HepG2 (cell line): ENCODE data around the gene CD80. TPM values are rescaled to one million over a fixed set of nuclear protein-coding genes. Genes with fewer than 3 reads are reported as not detected.
A peak's percentile ranks its signal among the peaks of the same experiment; 100 is the strongest.

Experiments used
- ATAC-seq: fragments of 200-7000 bp; cut with Tn5 transposase; 3 replicates; pipeline ENCODE4 v1.9.1; 2020; ENCODE audit warnings: mild to moderate bottlenecking, moderate library complexity
- BruUV-seq: library from RNA; stranded (reverse); fragments of 400-500 nt; replicated peaks from 2 replicates; lab custom pipeline; 2021; lab: Mats Ljungman, UMichigan
- CTCF ChIA-PET: fragments of 300-600 bp; formaldehyde crosslinking; extraction: SDS; loops from one replicate; lab custom pipeline; 2021; ENCODE audit warnings: low total read pairs, inconsistent platforms, low intra/inter-chr PET ratio; lab: Yijun Ruan, JAX
- POLR2A ChIA-PET: fragments of 350-600 bp; sonication (Branson Sonifier 250); formaldehyde crosslinking; loops from one replicate; lab custom pipeline; 2020; ENCODE audit warnings: antibody characterized with exemption, inconsistent platforms; lab: Yijun Ruan, JAX
- DNase-seq: peaks from one replicate; pipeline ENCODE4 v3.0.0-alpha.2; 2015; ENCODE audit warnings: low spot score
- FAIRE-seq: peaks from 3 replicates; lab custom pipeline; 2011; peaks lifted over from hg19 to GRCh38; lab: Jason Lieb, UNC
- H2AFZ ChIP-seq: one replicate; pipeline ENCODE4 v1.6.1; 2011; ENCODE audit warnings: low read length, inconsistent platforms
- H3K27ac ChIP-seq: fragments of 300-600 bp; 3 replicates; pipeline ENCODE4 v1.8.0; 2011; ENCODE audit warnings: mixed run types, mild to moderate bottlenecking, mixed read lengths, low read length, inconsistent platforms; ENCODE audit not compliant: insufficient read depth; ENCODE audit errors: extremely low read length
- H3K27me3 ChIP-seq, 2 experiments: fragments of 200-600 bp in 1 of 2; 2 replicates in 1 of 2; 3 replicates in 1 of 2; pipeline versions ENCODE4 v1.6.0 to v1.8.0; 2011; ENCODE audit warnings: low read length in 2 of 2, mild to moderate bottlenecking in 2 of 2, moderate library complexity in 2 of 2, inconsistent platforms in 1 of 2; ENCODE audit not compliant: insufficient read depth in 2 of 2, control insufficient read depth in 1 of 2
- H3K36me3 ChIP-seq, 2 experiments: fragments of 200-600 bp in 1 of 2; replicated peaks in 1 of 2; 2 replicates in 1 of 2; 3 replicates in 1 of 2; pipeline versions ENCODE4 v1.5.1 to v1.8.0; 2011; ENCODE audit warnings: low read length in 2 of 2, inconsistent platforms in 1 of 2; ENCODE audit not compliant: insufficient read depth in 2 of 2, control insufficient read depth in 1 of 2
- H3K4me1 ChIP-seq: 2 replicates; pipeline ENCODE4 v1.5.1; 2012; ENCODE audit warnings: low read length, inconsistent platforms; ENCODE audit not compliant: insufficient read depth
- H3K4me2 ChIP-seq: 2 replicates; pipeline ENCODE4 v1.6.0; 2011; ENCODE audit warnings: low read depth, low read length, inconsistent platforms
- H3K4me3 ChIP-seq, 3 experiments: fragments of 200-600 bp in 1 of 3; sonication (generic), shearing (Covaris generic) in 1 of 3; replicated peaks in 1 of 3; 2 replicates each; pipeline ENCODE4 v1.5.1; 2011 to 2016; ENCODE audit warnings: low read length in 3 of 3, inconsistent platforms in 2 of 3, low read depth in 2 of 3, mild to moderate bottlenecking in 2 of 3, control low read depth in 1 of 3, mixed read lengths in 1 of 3; ENCODE audit not compliant: insufficient read depth in 1 of 3
- H3K79me2 ChIP-seq: one replicate; pipeline ENCODE4 v1.6.1; 2011; ENCODE audit warnings: low read length, inconsistent platforms; ENCODE audit not compliant: insufficient read depth
- H3K9ac ChIP-seq: 2 replicates; pipeline ENCODE4 v1.6.0; 2011; ENCODE audit warnings: mild to moderate bottlenecking, low read depth, low read length, inconsistent platforms; ENCODE audit not compliant: insufficient read depth
- H3K9me3 ChIP-seq: 2 replicates; pipeline ENCODE4 v1.5.1; 2012; ENCODE audit warnings: mild to moderate bottlenecking, low read length
- H4K20me1 ChIP-seq: 2 replicates; pipeline ENCODE4 v1.6.0; 2011; ENCODE audit warnings: inconsistent platforms, mild to moderate bottlenecking, low read length, moderate library complexity; ENCODE audit not compliant: insufficient read depth
- CSRNP1 ChIP-seq: sonication (generic); formaldehyde crosslinking; IDR thresholded peaks from 2 replicates; pipeline ENCODE4 v1.8.1; 2023; ENCODE audit warnings: mild to moderate bottlenecking, missing genetic modification reagents
- ELF1 ChIP-seq: sonication (generic); formaldehyde crosslinking; IDR thresholded peaks from 2 replicates; pipeline ENCODE4 v1.4.0; 2020; ENCODE audit warnings: missing genetic modification reagents
- ELF3 ChIP-seq: IDR thresholded peaks from 2 replicates; pipeline ENCODE4 v1.6.1; 2016; ENCODE audit warnings: missing genetic modification reagents, missing compliant biosample characterization
- FOXJ3 ChIP-seq: sonication (generic); formaldehyde crosslinking; IDR thresholded peaks from 2 replicates; pipeline ENCODE4 v1.4.0; 2020; ENCODE audit warnings: missing genetic modification reagents, mild to moderate bottlenecking, borderline replicate concordance
- HNRNPL ChIP-seq: fragments of 200-400 bp; formaldehyde crosslinking; IDR thresholded peaks from 2 replicates; pipeline ENCODE4 v1.6.1; 2017; ENCODE audit warnings: mild to moderate bottlenecking, low read depth, low read length
- NFE2 ChIP-seq: sonication (generic); formaldehyde crosslinking; IDR thresholded peaks from 2 replicates; pipeline ENCODE4 v1.4.0; 2020; ENCODE audit warnings: missing genetic modification reagents
- RAD51 ChIP-seq: fragments of 450-650 bp; IDR thresholded peaks from 2 replicates; pipeline ENCODE4 v1.6.1; 2016; ENCODE audit warnings: borderline replicate concordance
- RXRB ChIP-seq: IDR thresholded peaks from 2 replicates; pipeline ENCODE4 v1.6.1; 2016; ENCODE audit warnings: borderline replicate concordance, missing genetic modification reagents, missing compliant biosample characterization
- SP1 ChIP-seq, 2 experiments: fragments of 450-650 bp in 1 of 2; sonication (generic) in 1 of 2; formaldehyde crosslinking in 1 of 2; IDR thresholded peaks; 2 replicates each; pipeline versions ENCODE4 v1.4.0 to v1.6.1; 2016 to 2020; ENCODE audit warnings: missing genetic modification reagents in 1 of 2
- SPEN ChIP-seq: sonication (generic); formaldehyde crosslinking; IDR thresholded peaks from 2 replicates; pipeline ENCODE4 v1.5.1; 2020; ENCODE audit warnings: low read depth, mild to moderate bottlenecking, missing genetic modification reagents
- YY1 ChIP-seq: IDR thresholded peaks from 2 replicates; pipeline ENCODE4 v1.6.1; 2011; ENCODE audit warnings: low read length, low read depth, moderate library complexity, mild to moderate bottlenecking; ENCODE audit not compliant: insufficient read depth, insufficient replicate concordance
- ZNF207 ChIP-seq: fragments of 450-650 bp; IDR thresholded peaks from 2 replicates; pipeline ENCODE4 v1.6.1; 2016; ENCODE audit warnings: antibody characterized with exemption, borderline replicate concordance
- ZNF230 ChIP-seq: sonication (generic); formaldehyde crosslinking; IDR thresholded peaks from 2 replicates; pipeline ENCODE4 v1.4.0; 2020; ENCODE audit warnings: mild to moderate bottlenecking, missing genetic modification reagents
- ZNF34 ChIP-seq: sonication (generic); formaldehyde crosslinking; IDR thresholded peaks from 2 replicates; pipeline ENCODE4 v1.4.0; 2020; ENCODE audit warnings: mild to moderate bottlenecking, missing genetic modification reagents, borderline replicate concordance
- ZNF530 ChIP-seq: sonication (generic); formaldehyde crosslinking; IDR thresholded peaks from 2 replicates; pipeline ENCODE4 v1.5.0; 2020; ENCODE audit warnings: low read depth, mild to moderate bottlenecking, missing genetic modification reagents
- ZNF570 ChIP-seq: sonication (generic); formaldehyde crosslinking; IDR thresholded peaks from 2 replicates; pipeline ENCODE4 v1.4.0; 2020; ENCODE audit warnings: mild to moderate bottlenecking, missing genetic modification reagents, borderline replicate concordance
- ZNF775 ChIP-seq: sonication (generic); formaldehyde crosslinking; IDR thresholded peaks from 2 replicates; pipeline ENCODE4 v1.4.0; 2020; ENCODE audit warnings: missing genetic modification reagents, mild to moderate bottlenecking, moderate library complexity, borderline replicate concordance
- WGBS: methylation state at CpG from one replicate; pipeline ENCODE4 v1.1.6; 2017; ENCODE audit warnings: low lambda C conversion rate; 5-methylcytosine and 5-hydroxymethylcytosine counted together
- in situ Hi-C: cut with HindIII; loops from 2 replicates; pipeline ENCODE4 v1.10.0; 2017; ENCODE audit warnings: low pct_unique_long_range_greater_than_20kb; ENCODE audit not compliant: extremely low pct_ligation_motif_present
- intact Hi-C: fragments of 100-400 bp; cut with micrococcal nuclease; formaldehyde crosslinking; loops from one replicate; pipeline ENCODE4 v1.10.0; 2022; ENCODE audit not compliant: unreplicated experiment
- polyA plus RNA-seq, 8 experiments: library from polyadenylated mRNA; depleted of rRNA in 3 of 8; stranded (reverse) in 7 of 8; unstranded in 1 of 8; fragments of >200 nt; fragmentation: Illumina TruSeq in 4 of 8; extraction: Trizol in 4 of 8; gene quantifications; 2 replicates each; pipeline versions ENCODE4 v1.2.1 to v1.2.3, GENCODE V29; 2011 to 2016; ENCODE audit warnings: low read depth in 4 of 8, missing spikeins in 1 of 8, mixed read lengths in 1 of 8; ENCODE audit not compliant: insufficient read depth in 1 of 8
- total RNA-seq, 5 experiments: library from RNA; depleted of rRNA; stranded (reverse); fragments of >200 nt; fragmentation: Illumina TruSeq; extraction: Trizol; gene quantifications; 2 replicates each; pipeline ENCODE4 v1.2.3, GENCODE V29; 2016; ENCODE audit warnings: low read depth in 1 of 5
- TF ChIP-seq, protein P1 (sequence below): sonication (generic); formaldehyde crosslinking; conservative IDR thresholded peaks from 2 replicates; pipeline ENCODE4 v1.4.0; 2020; ENCODE audit warnings: missing genetic modification reagents
- TF ChIP-seq, protein P2 (sequence below): sonication (generic); formaldehyde crosslinking; IDR thresholded peaks from 2 replicates; pipeline ENCODE4 v1.4.0; 2020; ENCODE audit warnings: mild to moderate bottlenecking, missing genetic modification reagents

CD80 gene
- total and polyA plus RNA-seq, 2 of the 13 experiments (the other 11 are each of a cell fraction or from before 2014, with no cell fraction given), result not detected

DNA sequence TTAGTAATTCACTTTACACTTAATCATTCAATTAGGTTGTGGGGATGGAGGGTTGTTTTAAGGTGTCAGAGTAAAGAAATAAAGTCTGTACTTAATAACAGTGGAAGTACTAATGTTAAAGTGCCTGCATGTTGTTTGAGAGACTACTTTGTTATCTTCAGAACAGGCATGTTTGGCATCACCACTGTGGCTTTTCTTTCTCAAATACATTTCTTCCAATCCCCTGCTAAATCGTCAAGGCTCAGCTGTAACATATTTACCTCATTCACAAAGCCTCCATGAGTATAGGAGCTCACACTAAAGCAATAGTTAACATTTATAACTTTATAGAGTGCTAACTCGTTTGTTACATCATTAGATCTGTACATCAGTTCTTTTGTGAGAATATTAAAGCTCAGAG lies 58.5 kb downstream of the CD80 start:
- Histone ChIP-seq H3K9ac (no peak overlapping the region; the same call in 1 of the 2 replicates), H3K27ac (no peak overlapping the region), H3K4me1 (peaks cover 31% of the 10 kb centered on the region), H3K79me2 (peaks cover 26% of the 10 kb centered on the region), H3K36me3 (peaks cover 0 to 10% of the 10 kb centered on the region in 2 experiments; a peak in 3 of 5 replicates), H3K27me3 (no peaks in the 10 kb centered on the region; a peak in 1 of 5 replicates), H4K20me1 (no peaks in the 10 kb centered on the region), H2AFZ (no peak overlapping the region), H3K4me3 (no peak overlapping the region; a peak in 1 of 6 replicates), H3K9me3 (no peaks in the 10 kb centered on the region), H3K4me2 (peak overlapping the region; percentile 78)
- no peak for TF ChIP-seq ELF3 (CRISPR knock-in tag)
- no peak for TF ChIP-seq ZNF570 (CRISPR knock-in tag)
- TF ChIP-seq YY1, result no peak
- TF ChIP-seq ZNF34 (CRISPR knock-in tag), result no peak
- TF ChIP-seq, protein P1, sequence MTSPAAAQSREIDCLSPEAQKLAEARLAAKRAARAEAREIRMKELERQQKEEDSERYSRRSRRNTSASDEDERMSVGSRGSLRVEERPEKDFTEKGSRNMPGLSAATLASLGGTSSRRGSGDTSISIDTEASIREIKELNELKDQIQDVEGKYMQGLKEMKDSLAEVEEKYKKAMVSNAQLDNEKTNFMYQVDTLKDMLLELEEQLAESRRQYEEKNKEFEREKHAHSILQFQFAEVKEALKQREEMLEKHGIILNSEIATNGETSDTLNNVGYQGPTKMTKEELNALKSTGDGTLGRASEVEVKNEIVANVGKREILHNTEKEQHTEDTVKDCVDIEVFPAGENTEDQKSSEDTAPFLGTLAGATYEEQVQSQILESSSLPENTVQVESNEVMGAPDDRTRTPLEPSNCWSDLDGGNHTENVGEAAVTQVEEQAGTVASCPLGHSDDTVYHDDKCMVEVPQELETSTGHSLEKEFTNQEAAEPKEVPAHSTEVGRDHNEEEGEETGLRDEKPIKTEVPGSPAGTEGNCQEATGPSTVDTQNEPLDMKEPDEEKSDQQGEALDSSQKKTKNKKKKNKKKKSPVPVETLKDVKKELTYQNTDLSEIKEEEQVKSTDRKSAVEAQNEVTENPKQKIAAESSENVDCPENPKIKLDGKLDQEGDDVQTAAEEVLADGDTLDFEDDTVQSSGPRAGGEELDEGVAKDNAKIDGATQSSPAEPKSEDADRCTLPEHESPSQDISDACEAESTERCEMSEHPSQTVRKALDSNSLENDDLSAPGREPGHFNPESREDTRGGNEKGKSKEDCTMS (CRISPR knock-in tag), result no peak
- no peak for TF ChIP-seq ELF1 (CRISPR knock-in tag)
- no peak for TF ChIP-seq SP1 (IDR thresholded peaks at IDR 0.05)
- TF ChIP-seq SP1 (CRISPR knock-in tag; IDR thresholded peaks at IDR 0.05), result no peak
- TF ChIP-seq ZNF775 (CRISPR knock-in tag), result no peak
- TF ChIP-seq CSRNP1 (CRISPR knock-in tag), result no peak
- TF ChIP-seq NFE2 (CRISPR knock-in tag), result no peak
- no peak for TF ChIP-seq SPEN (CRISPR knock-in tag)
- TF ChIP-seq HNRNPL, result no peak
- no peak for TF ChIP-seq FOXJ3
- no peak for TF ChIP-seq RAD51
- TF ChIP-seq ZNF530 (CRISPR knock-in tag), result no peak
- TF ChIP-seq, protein P2, sequence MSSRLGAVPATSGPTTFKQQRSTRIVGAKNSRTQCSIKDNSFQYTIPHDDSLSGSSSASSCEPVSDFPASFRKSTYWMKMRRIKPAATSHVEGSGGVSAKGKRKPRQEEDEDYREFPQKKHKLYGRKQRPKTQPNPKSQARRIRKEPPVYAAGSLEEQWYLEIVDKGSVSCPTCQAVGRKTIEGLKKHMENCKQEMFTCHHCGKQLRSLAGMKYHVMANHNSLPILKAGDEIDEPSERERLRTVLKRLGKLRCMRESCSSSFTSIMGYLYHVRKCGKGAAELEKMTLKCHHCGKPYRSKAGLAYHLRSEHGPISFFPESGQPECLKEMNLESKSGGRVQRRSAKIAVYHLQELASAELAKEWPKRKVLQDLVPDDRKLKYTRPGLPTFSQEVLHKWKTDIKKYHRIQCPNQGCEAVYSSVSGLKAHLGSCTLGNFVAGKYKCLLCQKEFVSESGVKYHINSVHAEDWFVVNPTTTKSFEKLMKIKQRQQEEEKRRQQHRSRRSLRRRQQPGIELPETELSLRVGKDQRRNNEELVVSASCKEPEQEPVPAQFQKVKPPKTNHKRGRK (CRISPR knock-in tag), result no peak
- TF ChIP-seq RXRB, result no peak
- TF ChIP-seq ZNF230 (CRISPR knock-in tag), result no peak
- TF ChIP-seq ZNF207, result no peak
- in situ Hi-C loops, result no loop called here
- BruUV-seq, result no TSS peak
- FAIRE-seq (no peak), DNase-seq (no peak), ATAC-seq (no peak)
- CTCF ChIA-PET, result no interaction called here
- 60% methylated on average over 2 of the region's 2 CpGs for WGBS
- intact Hi-C loops, result no loop called here
- POLR2A ChIA-PET, result interaction anchor here (5.4 kb wide), 1 partner anchor 36 kb away, joined by 80 read pairs; the partner anchor contains the start of gene TMEM39A
